Effector memory CD4-positive, alpha-beta T cell (primary cell): ENCODE results near the gene STAC.
"Not testable (repeated sequence)": the region's sequence is repeated elsewhere in the genome, so short reads cannot be mapped to it uniquely, and the experiment has no call there.

ENCODE experiments used
- DNase-seq, 3 donors: peaks; one replicate each; pipeline ENCODE4 v3.0.0-alpha.2; 2020
- H3K27ac ChIP-seq: 2 replicates; pipeline ENCODE4 v1.7.0; 2013; ENCODE audit warnings: mild to moderate bottlenecking, low read length, moderate library complexity; ENCODE audit not compliant: insufficient read depth, poor library complexity, severe bottlenecking
- H3K27me3 ChIP-seq: replicated peaks from 2 replicates; pipeline ENCODE4 v1.7.0; 2013; ENCODE audit warnings: mild to moderate bottlenecking, low read length; ENCODE audit not compliant: insufficient read depth, control insufficient read depth, poor library complexity, severe bottlenecking
- H3K36me3 ChIP-seq: 2 replicates; pipeline ENCODE4 v1.7.0; 2013; ENCODE audit warnings: mild to moderate bottlenecking, low read length, moderate library complexity; ENCODE audit not compliant: control insufficient read depth, insufficient read depth
- H3K4me1 ChIP-seq: 2 replicates; pipeline ENCODE4 v1.7.0; 2013; ENCODE audit warnings: low read length, mild to moderate bottlenecking; ENCODE audit not compliant: control insufficient read depth, insufficient read depth, poor library complexity, severe bottlenecking
- H3K4me3 ChIP-seq: 2 replicates; pipeline ENCODE4 v1.7.0; 2013; ENCODE audit warnings: low read length, low read depth, mild to moderate bottlenecking; ENCODE audit not compliant: insufficient read depth, poor library complexity, severe bottlenecking
- H3K9me3 ChIP-seq: 2 replicates; pipeline ENCODE4 v1.7.0; 2013; ENCODE audit warnings: mild to moderate bottlenecking, low read length, moderate library complexity; ENCODE audit not compliant: control insufficient read depth

STAC gene

GRCh38 chr3:36443028-36443686 is 62.9 kb downstream of the STAC start:
- Histone ChIP-seq H3K9me3 (no peaks in the 10 kb centered on the region), H3K27me3 (no peaks in the 10 kb centered on the region), H3K4me1 (no peaks in the 10 kb centered on the region), H3K27ac (no peak overlapping the region), H3K4me3 (no peak overlapping the region), H3K36me3 (no peaks in the 10 kb centered on the region)
- DNase-seq: no peak

- no peak for DNase-seq
- Histone ChIP-seq H3K27ac (no peak overlapping the region), H3K27me3 (no peaks in the 10 kb centered on the region), H3K4me1 (no peaks in the 10 kb centered on the region), H3K36me3 (no peaks in the 10 kb centered on the region), H3K4me3 (no peak overlapping the region), H3K9me3 (no peaks in the 10 kb centered on the region)
Measured at GRCh38 chr3:36444909-36445308, 64.6 kb downstream of the STAC start.

GRCh38 chr3:36446276-36446675 is 66.0 kb downstream of the STAC start:
- H3K9me3 ChIP-seq: no peaks in the 10 kb centered on the region
- H3K27ac ChIP-seq: no peak overlapping the region
- no peaks in the 10 kb centered on the region for H3K4me1 ChIP-seq
- no peak overlapping the region for H3K4me3 ChIP-seq
- no peaks in the 10 kb centered on the region for H3K27me3 ChIP-seq
- DNase-seq: no peak
- H3K36me3 ChIP-seq: no peaks in the 10 kb centered on the region

- Histone ChIP-seq H3K36me3 (no peaks in the 10 kb centered on the region), H3K4me3 (no peak overlapping the region)
- DNase-seq: no peak
Measured at GRCh38 chr3:36447061-36447460, 66.8 kb downstream of the STAC start.

GRCh38 chr3:36451816-36452215 is 71.5 kb downstream of the STAC start:
- H3K4me3 ChIP-seq: no peak overlapping the region
- H3K4me1 ChIP-seq: no peaks in the 10 kb centered on the region
- no peak for DNase-seq
- no peaks in the 10 kb centered on the region for H3K27me3 ChIP-seq
- no peak overlapping the region for H3K27ac ChIP-seq
- no peaks in the 10 kb centered on the region for H3K36me3 ChIP-seq
- no peaks in the 10 kb centered on the region for H3K9me3 ChIP-seq

More at GRCh38 chr3:36447061-36447460, 66.8 kb downstream of the STAC start:
- Histone ChIP-seq H3K4me1 (no peaks in the 10 kb centered on the region), H3K27ac (no peak overlapping the region), H3K27me3 (no peaks in the 10 kb centered on the region), H3K9me3 (no peaks in the 10 kb centered on the region)

- H3K27ac ChIP-seq, DNase-seq: not testable (repeated sequence)
Measured at GRCh38 chr3:36453213-36453612, 72.9 kb downstream of the STAC start.

GRCh38 chr3:36453896-36454295 is 73.6 kb downstream of the STAC start:
- not testable (repeated sequence) for H3K36me3 ChIP-seq, H3K9me3 ChIP-seq, H3K27me3 ChIP-seq, H3K4me3 ChIP-seq, DNase-seq, H3K4me1 ChIP-seq, H3K27ac ChIP-seq

More at GRCh38 chr3:36453213-36453612, 72.9 kb downstream of the STAC start:
- not testable (repeated sequence) for H3K36me3 ChIP-seq, H3K4me3 ChIP-seq, H3K27me3 ChIP-seq, H3K4me1 ChIP-seq, H3K9me3 ChIP-seq

- H3K4me3 ChIP-seq: no peak overlapping the region
Measured at GRCh38 chr3:36455406-36455805, 75.1 kb downstream of the STAC start.

GRCh38 chr3:36456784-36457183 is 76.5 kb downstream of the STAC start:
- Histone ChIP-seq H3K4me1 (no peaks in the 10 kb centered on the region), H3K4me3 (no peak overlapping the region), H3K27me3 (no peaks in the 10 kb centered on the region), H3K36me3 (no peaks in the 10 kb centered on the region), H3K27ac (no peak overlapping the region), H3K9me3 (no peaks in the 10 kb centered on the region)
- DNase-seq: no peak

More at GRCh38 chr3:36455406-36455805, 75.1 kb downstream of the STAC start:
- H3K9me3 ChIP-seq: no peaks in the 10 kb centered on the region
- DNase-seq: no peak
- no peaks in the 10 kb centered on the region for H3K36me3 ChIP-seq
- no peaks in the 10 kb centered on the region for H3K27me3 ChIP-seq
- no peaks in the 10 kb centered on the region for H3K4me1 ChIP-seq
- no peak overlapping the region for H3K27ac ChIP-seq

- H3K27ac ChIP-seq: no peak overlapping the region
- no peaks in the 10 kb centered on the region for H3K9me3 ChIP-seq
- DNase-seq: no peak
- H3K36me3 ChIP-seq: no peaks in the 10 kb centered on the region
- no peaks in the 10 kb centered on the region for H3K27me3 ChIP-seq
- H3K4me1 ChIP-seq: no peaks in the 10 kb centered on the region
- no peak overlapping the region for H3K4me3 ChIP-seq
Measured at GRCh38 chr3:36457667-36458066, 77.4 kb downstream of the STAC start.
